K562 (cell line): ENCODE measurements around the gene DDC. TPM values are rescaled to one million over a fixed set of nuclear protein-coding genes. Genes with fewer than 3 reads are reported as not detected.
"Not testable (repeated sequence)": the region's sequence is repeated elsewhere in the genome, so short reads cannot be mapped to it uniquely, and the experiment has no call there.

Source experiments
- ATF1 ChIP-seq, 2 experiments: fragments of 450-650 bp in 1 of 2; IDR thresholded peaks; 2 replicates each; pipeline ENCODE4 v1.6.1; 2016; ENCODE audit warnings: missing compliant biosample characterization in 1 of 2, missing genetic modification characterization in 1 of 2
- L3MBTL2 ChIP-seq: fragments of 450-650 bp; IDR thresholded peaks from 2 replicates; pipeline ENCODE4 v1.6.1; 2016; ENCODE audit warnings: mild to moderate bottlenecking, moderate library complexity
- NR2C1 ChIP-seq, 2 experiments: fragments of 450-650 bp; IDR thresholded peaks; 2 replicates each; pipeline ENCODE4 v1.6.1; 2017; ENCODE audit warnings: mild to moderate bottlenecking in 2 of 2, antibody characterized with exemption in 1 of 2, inconsistent platforms in 1 of 2, missing compliant biosample characterization in 1 of 2, missing genetic modification characterization in 1 of 2
- TEAD2 ChIP-seq: fragments of 450-650 bp; IDR thresholded peaks from 2 replicates; pipeline ENCODE4 v1.6.1; 2016; ENCODE audit warnings: missing genetic modification characterization, control low read depth, missing compliant biosample characterization
- polyA plus RNA-seq, 8 experiments: library from polyadenylated mRNA; depleted of rRNA in 4 of 8; stranded (reverse) in 5 of 8; unstranded in 3 of 8; fragments of >200 nt; fragmentation: Nextera tagmentation in 2 of 8; fragmentation: Illumina TruSeq in 1 of 8; extraction: Ambion mirVana in 2 of 8; extraction: Trizol in 1 of 8; gene quantifications; 2 replicates each; pipeline versions ENCODE4 v1.2.1 to v1.2.3, GENCODE V29; 2011 to 2014; ENCODE audit warnings: inconsistent platforms in 1 of 8, missing spikeins in 1 of 8
- total RNA-seq, 7 experiments: library from RNA; depleted of rRNA in 6 of 7; stranded (reverse); fragments of >200 nt in 6 of 7; fragmentation: Illumina TruSeq in 2 of 7; extraction: Trizol in 2 of 7; gene quantifications; 2 replicates each; pipeline versions ENCODE4 v1.2.1 to v1.2.3, GENCODE V29; 2011 to 2021; ENCODE audit warnings: low replicate concordance in 1 of 7
- TF ChIP-seq, protein P1 (sequence below): fragments of 450-650 bp; IDR thresholded peaks from 2 replicates; pipeline ENCODE4 v1.6.1; 2016; ENCODE audit warnings: mild to moderate bottlenecking, moderate library complexity
- TF ChIP-seq, protein P2 (sequence below): sonication (generic); formaldehyde crosslinking; IDR thresholded peaks from 2 replicates; pipeline ENCODE4 v1.8.0; 2023; ENCODE audit warnings: mild to moderate bottlenecking, missing genetic modification reagents
- TF ChIP-seq, protein P3 (sequence below): fragments of 200-800 bp; sonication (Bioruptor generic); IDR thresholded peaks from 2 replicates; pipeline ENCODE4 v1.6.1; 2017; ENCODE audit warnings: missing genetic modification characterization, missing compliant biosample characterization
- TF ChIP-seq, protein P4 (sequence below): fragments of 450-650 bp; conservative IDR thresholded peaks from 2 replicates; pipeline ENCODE4 v1.6.1; 2016; ENCODE audit warnings: missing genetic modification characterization, low read depth, mild to moderate bottlenecking, missing compliant biosample characterization, moderate library complexity

DDC gene
- total and polyA plus RNA-seq, 9 of the 15 experiments (the other 6 are each of a cell fraction or from before 2014, with no cell fraction given), result not detected

DNA sequence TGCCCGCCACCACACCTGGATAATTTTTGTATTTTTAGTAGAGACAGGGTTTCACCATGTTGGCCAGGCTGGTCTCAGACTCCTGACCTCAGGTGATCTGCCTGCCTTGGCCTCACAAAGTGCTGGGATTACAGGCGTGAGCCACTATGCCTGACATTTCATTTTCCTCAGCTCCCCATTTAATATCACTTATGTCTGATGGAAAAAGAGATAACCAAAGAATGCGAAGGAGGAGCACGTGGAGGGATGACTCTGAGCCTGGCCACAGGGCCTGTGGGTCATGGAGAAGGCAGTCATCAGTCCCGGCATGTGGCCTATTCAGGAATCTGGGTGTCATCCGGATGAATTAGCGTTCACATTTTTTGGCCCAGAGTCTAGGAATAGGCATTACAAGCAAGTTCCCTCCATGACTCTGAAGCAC lies 29.9 kb downstream of the DDC start (continued):
- TF ChIP-seq, protein P1, sequence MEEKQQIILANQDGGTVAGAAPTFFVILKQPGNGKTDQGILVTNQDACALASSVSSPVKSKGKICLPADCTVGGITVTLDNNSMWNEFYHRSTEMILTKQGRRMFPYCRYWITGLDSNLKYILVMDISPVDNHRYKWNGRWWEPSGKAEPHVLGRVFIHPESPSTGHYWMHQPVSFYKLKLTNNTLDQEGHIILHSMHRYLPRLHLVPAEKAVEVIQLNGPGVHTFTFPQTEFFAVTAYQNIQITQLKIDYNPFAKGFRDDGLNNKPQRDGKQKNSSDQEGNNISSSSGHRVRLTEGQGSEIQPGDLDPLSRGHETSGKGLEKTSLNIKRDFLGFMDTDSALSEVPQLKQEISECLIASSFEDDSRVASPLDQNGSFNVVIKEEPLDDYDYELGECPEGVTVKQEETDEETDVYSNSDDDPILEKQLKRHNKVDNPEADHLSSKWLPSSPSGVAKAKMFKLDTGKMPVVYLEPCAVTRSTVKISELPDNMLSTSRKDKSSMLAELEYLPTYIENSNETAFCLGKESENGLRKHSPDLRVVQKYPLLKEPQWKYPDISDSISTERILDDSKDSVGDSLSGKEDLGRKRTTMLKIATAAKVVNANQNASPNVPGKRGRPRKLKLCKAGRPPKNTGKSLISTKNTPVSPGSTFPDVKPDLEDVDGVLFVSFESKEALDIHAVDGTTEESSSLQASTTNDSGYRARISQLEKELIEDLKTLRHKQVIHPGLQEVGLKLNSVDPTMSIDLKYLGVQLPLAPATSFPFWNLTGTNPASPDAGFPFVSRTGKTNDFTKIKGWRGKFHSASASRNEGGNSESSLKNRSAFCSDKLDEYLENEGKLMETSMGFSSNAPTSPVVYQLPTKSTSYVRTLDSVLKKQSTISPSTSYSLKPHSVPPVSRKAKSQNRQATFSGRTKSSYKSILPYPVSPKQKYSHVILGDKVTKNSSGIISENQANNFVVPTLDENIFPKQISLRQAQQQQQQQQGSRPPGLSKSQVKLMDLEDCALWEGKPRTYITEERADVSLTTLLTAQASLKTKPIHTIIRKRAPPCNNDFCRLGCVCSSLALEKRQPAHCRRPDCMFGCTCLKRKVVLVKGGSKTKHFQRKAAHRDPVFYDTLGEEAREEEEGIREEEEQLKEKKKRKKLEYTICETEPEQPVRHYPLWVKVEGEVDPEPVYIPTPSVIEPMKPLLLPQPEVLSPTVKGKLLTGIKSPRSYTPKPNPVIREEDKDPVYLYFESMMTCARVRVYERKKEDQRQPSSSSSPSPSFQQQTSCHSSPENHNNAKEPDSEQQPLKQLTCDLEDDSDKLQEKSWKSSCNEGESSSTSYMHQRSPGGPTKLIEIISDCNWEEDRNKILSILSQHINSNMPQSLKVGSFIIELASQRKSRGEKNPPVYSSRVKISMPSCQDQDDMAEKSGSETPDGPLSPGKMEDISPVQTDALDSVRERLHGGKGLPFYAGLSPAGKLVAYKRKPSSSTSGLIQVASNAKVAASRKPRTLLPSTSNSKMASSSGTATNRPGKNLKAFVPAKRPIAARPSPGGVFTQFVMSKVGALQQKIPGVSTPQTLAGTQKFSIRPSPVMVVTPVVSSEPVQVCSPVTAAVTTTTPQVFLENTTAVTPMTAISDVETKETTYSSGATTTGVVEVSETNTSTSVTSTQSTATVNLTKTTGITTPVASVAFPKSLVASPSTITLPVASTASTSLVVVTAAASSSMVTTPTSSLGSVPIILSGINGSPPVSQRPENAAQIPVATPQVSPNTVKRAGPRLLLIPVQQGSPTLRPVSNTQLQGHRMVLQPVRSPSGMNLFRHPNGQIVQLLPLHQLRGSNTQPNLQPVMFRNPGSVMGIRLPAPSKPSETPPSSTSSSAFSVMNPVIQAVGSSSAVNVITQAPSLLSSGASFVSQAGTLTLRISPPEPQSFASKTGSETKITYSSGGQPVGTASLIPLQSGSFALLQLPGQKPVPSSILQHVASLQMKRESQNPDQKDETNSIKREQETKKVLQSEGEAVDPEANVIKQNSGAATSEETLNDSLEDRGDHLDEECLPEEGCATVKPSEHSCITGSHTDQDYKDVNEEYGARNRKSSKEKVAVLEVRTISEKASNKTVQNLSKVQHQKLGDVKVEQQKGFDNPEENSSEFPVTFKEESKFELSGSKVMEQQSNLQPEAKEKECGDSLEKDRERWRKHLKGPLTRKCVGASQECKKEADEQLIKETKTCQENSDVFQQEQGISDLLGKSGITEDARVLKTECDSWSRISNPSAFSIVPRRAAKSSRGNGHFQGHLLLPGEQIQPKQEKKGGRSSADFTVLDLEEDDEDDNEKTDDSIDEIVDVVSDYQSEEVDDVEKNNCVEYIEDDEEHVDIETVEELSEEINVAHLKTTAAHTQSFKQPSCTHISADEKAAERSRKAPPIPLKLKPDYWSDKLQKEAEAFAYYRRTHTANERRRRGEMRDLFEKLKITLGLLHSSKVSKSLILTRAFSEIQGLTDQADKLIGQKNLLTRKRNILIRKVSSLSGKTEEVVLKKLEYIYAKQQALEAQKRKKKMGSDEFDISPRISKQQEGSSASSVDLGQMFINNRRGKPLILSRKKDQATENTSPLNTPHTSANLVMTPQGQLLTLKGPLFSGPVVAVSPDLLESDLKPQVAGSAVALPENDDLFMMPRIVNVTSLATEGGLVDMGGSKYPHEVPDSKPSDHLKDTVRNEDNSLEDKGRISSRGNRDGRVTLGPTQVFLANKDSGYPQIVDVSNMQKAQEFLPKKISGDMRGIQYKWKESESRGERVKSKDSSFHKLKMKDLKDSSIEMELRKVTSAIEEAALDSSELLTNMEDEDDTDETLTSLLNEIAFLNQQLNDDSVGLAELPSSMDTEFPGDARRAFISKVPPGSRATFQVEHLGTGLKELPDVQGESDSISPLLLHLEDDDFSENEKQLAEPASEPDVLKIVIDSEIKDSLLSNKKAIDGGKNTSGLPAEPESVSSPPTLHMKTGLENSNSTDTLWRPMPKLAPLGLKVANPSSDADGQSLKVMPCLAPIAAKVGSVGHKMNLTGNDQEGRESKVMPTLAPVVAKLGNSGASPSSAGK, result peak; percentile 77
- TF ChIP-seq, protein P2, sequence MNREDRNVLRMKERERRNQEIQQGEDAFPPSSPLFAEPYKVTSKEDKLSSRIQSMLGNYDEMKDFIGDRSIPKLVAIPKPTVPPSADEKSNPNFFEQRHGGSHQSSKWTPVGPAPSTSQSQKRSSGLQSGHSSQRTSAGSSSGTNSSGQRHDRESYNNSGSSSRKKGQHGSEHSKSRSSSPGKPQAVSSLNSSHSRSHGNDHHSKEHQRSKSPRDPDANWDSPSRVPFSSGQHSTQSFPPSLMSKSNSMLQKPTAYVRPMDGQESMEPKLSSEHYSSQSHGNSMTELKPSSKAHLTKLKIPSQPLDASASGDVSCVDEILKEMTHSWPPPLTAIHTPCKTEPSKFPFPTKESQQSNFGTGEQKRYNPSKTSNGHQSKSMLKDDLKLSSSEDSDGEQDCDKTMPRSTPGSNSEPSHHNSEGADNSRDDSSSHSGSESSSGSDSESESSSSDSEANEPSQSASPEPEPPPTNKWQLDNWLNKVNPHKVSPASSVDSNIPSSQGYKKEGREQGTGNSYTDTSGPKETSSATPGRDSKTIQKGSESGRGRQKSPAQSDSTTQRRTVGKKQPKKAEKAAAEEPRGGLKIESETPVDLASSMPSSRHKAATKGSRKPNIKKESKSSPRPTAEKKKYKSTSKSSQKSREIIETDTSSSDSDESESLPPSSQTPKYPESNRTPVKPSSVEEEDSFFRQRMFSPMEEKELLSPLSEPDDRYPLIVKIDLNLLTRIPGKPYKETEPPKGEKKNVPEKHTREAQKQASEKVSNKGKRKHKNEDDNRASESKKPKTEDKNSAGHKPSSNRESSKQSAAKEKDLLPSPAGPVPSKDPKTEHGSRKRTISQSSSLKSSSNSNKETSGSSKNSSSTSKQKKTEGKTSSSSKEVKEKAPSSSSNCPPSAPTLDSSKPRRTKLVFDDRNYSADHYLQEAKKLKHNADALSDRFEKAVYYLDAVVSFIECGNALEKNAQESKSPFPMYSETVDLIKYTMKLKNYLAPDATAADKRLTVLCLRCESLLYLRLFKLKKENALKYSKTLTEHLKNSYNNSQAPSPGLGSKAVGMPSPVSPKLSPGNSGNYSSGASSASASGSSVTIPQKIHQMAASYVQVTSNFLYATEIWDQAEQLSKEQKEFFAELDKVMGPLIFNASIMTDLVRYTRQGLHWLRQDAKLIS (CRISPR knock-in tag), result 0 out of 2 replicates have a peak, but pooled peaks have one; percentile 36
- TF ChIP-seq TEAD2 (tag), result peak; percentile 75; the same call in 1 of the 2 replicates
- TF ChIP-seq, protein P3, sequence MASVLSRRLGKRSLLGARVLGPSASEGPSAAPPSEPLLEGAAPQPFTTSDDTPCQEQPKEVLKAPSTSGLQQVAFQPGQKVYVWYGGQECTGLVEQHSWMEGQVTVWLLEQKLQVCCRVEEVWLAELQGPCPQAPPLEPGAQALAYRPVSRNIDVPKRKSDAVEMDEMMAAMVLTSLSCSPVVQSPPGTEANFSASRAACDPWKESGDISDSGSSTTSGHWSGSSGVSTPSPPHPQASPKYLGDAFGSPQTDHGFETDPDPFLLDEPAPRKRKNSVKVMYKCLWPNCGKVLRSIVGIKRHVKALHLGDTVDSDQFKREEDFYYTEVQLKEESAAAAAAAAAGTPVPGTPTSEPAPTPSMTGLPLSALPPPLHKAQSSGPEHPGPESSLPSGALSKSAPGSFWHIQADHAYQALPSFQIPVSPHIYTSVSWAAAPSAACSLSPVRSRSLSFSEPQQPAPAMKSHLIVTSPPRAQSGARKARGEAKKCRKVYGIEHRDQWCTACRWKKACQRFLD (CRISPR knock-in tag), result 0 out of 2 replicates have a peak, but pooled peaks have one; percentile 52
- TF ChIP-seq ATF1 (CRISPR knock-in tag; IDR thresholded peaks at IDR 0.05); NR2C1 (IDR thresholded peaks at IDR 0.05): not testable (repeated sequence)
- peak; percentile 92 for TF ChIP-seq ATF1 (tag; IDR thresholded peaks at IDR 0.05)
- TF ChIP-seq L3MBTL2, result peak; percentile 67
- 0 out of 2 replicates have a peak, but pooled peaks have one; percentile 10 for TF ChIP-seq NR2C1 (tag; IDR thresholded peaks at IDR 0.05)
- TF ChIP-seq, protein P4, sequence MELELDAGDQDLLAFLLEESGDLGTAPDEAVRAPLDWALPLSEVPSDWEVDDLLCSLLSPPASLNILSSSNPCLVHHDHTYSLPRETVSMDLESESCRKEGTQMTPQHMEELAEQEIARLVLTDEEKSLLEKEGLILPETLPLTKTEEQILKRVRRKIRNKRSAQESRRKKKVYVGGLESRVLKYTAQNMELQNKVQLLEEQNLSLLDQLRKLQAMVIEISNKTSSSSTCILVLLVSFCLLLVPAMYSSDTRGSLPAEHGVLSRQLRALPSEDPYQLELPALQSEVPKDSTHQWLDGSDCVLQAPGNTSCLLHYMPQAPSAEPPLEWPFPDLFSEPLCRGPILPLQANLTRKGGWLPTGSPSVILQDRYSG, result peak; percentile 87
